GM19043 (cell line): Measurements from ENCODE around the gene UBIAD1.
"Not testable (repeated sequence)": the region's sequence is repeated elsewhere in the genome, so short reads cannot be mapped to it uniquely, and the experiment has no call there.

Experiments
- ATAC-seq: cut with Tn5 transposase; IDR thresholded peaks from one replicate; pipeline ENCODE4 v1.9.1; 2021; ENCODE audit warnings: low read depth; ENCODE audit not compliant: unreplicated experiment

Gene UBIAD1

GRCh38 chr1:11279152-11279551, 6.2 kb downstream of the UBIAD1 start:
- no peak for ATAC-seq

GRCh38 chr1:11279630-11280029, 6.6 kb downstream of the UBIAD1 start:
- no peak for ATAC-seq

- peak; percentile 66 for ATAC-seq
Observed at GRCh38 chr1:11280719-11281376, 7.8 kb downstream of the UBIAD1 start.

- ATAC-seq: no peak
Observed at GRCh38 chr1:11281518-11282331, 8.7 kb downstream of the UBIAD1 start.

GRCh38 chr1:11283151-11283550, 10.2 kb downstream of the UBIAD1 start:
- no peak for ATAC-seq

- no peak for ATAC-seq
Observed at GRCh38 chr1:11284784-11285183, 11.8 kb downstream of the UBIAD1 start.

GRCh38 chr1:11285883-11286734, 13.1 kb downstream of the UBIAD1 start:
- no peak for ATAC-seq

- ATAC-seq: no peak
Observed at GRCh38 chr1:11286735-11287410, 13.9 kb downstream of the UBIAD1 start.

GRCh38 chr1:11289064-11289463, 16.1 kb downstream of the UBIAD1 start:
- ATAC-seq: no peak

- no peak for ATAC-seq
Observed at GRCh38 chr1:11291049-11291448, 18.1 kb downstream of the UBIAD1 start.

GRCh38 chr1:11293856-11294255, 20.9 kb downstream of the UBIAD1 start:
- ATAC-seq: no peak

GRCh38 chr1:11294951-11295350, 22.0 kb downstream of the UBIAD1 start:
- ATAC-seq: no peak

- ATAC-seq: no peak
Observed at GRCh38 chr1:11295905-11296304, 22.9 kb downstream of the UBIAD1 start.

- ATAC-seq: not testable (repeated sequence)
Observed at GRCh38 chr1:11297774-11298173, 24.8 kb downstream of the UBIAD1 start.

- no peak for ATAC-seq
Observed at GRCh38 chr1:11298390-11299224, 25.6 kb downstream of the UBIAD1 start.

- no peak for ATAC-seq
Observed at GRCh38 chr1:11299225-11299574, 26.2 kb downstream of the UBIAD1 start.

GRCh38 chr1:11301601-11302000, 28.6 kb downstream of the UBIAD1 start:
- ATAC-seq: no peak

GRCh38 chr1:11302366-11302765, 29.4 kb downstream of the UBIAD1 start:
- ATAC-seq: no peak

- ATAC-seq: not testable (repeated sequence)
Observed at GRCh38 chr1:11305516-11305915, 32.5 kb downstream of the UBIAD1 start.

- ATAC-seq: no peak
Observed at GRCh38 chr1:11307852-11308251, 34.9 kb downstream of the UBIAD1 start.
